Vagina (tissue), 2 donors: ENCODE results near the gene ZER1. TPM values are rescaled to one million over a fixed set of nuclear protein-coding genes. Genes with fewer than 3 reads are reported as not detected.
A peak's percentile ranks its signal among the peaks of the same experiment; 100 is the strongest.
"Not testable (repeated sequence)": the region's sequence is repeated elsewhere in the genome, so short reads cannot be mapped to it uniquely, and the experiment has no call there.

Experiments
- DNase-seq, 2 donors: peaks; one replicate each; pipeline ENCODE4 v3.0.0-alpha.2; 2017; ENCODE audit errors: extremely low spot score in 2 of 2
- H3K27ac ChIP-seq: fragments of 200-600 bp; sonication (generic); one replicate; pipeline ENCODE4 v1.5.1; 2019
- H3K27me3 ChIP-seq: fragments of 200-600 bp; sonication (generic); one replicate; pipeline ENCODE4 v1.5.1; 2019
- H3K36me3 ChIP-seq, 2 donors: fragments of 200-600 bp; sonication (generic); one replicate each; pipeline ENCODE4 v1.5.1; 2017 to 2019
- H3K4me1 ChIP-seq: fragments of 200-600 bp; sonication (generic); one replicate; pipeline ENCODE4 v1.5.1; 2019
- H3K4me3 ChIP-seq, 2 donors: fragments of 200-600 bp; sonication (generic); 1 replicate in 1 of 2; 2 replicates in 1 of 2; pipeline ENCODE4 v1.5.1; 2016 to 2019
- H3K9me3 ChIP-seq: fragments of 200-600 bp; sonication (generic); one replicate; pipeline ENCODE4 v1.5.1; 2019
- CTCF ChIP-seq, 3 experiments: fragments of 450-650 bp in 2 of 3; fragments of 200-600 bp in 1 of 3; sonication (generic) in 1 of 3; IDR thresholded peaks; one replicate each; pipeline ENCODE4 v1.5.1; 2017 to 2019; ENCODE audit warnings: antibody characterized with exemption in 3 of 3, mild to moderate bottlenecking in 2 of 3, moderate library complexity in 2 of 3
- POLR2A ChIP-seq, 2 donors: fragments of 450-650 bp; IDR thresholded peaks; one replicate each; pipeline ENCODE4 v1.6.1; 2017; ENCODE audit warnings: antibody characterized with exemption in 2 of 2, mild to moderate bottlenecking in 2 of 2, moderate library complexity in 2 of 2
- POLR2AphosphoS5 ChIP-seq, 2 donors: sonication (generic); formaldehyde crosslinking; IDR thresholded peaks; one replicate each; pipeline ENCODE4 v1.9.0; 2017; ENCODE audit warnings: antibody characterized with exemption in 2 of 2, mild to moderate bottlenecking in 2 of 2, low read depth in 1 of 2; ENCODE audit not compliant: insufficient read depth in 1 of 2
- intact Hi-C: fragments of 100-400 bp; cut with DNase I; formaldehyde crosslinking; loops from one replicate; pipeline ENCODE4 v1.15.1; 2023
- total RNA-seq: library from RNA; depleted of rRNA; stranded (reverse); fragments of >200 nt; gene quantifications from one replicate; pipeline ENCODE4 v1.2.3, GENCODE V29; 2016

The ZER1 gene
- total RNA-seq, 1 donor from 2014 or later = 54.8 TPM

GRCh38 chr9:128807827-128808226 is 36.1 kb upstream of the ZER1 start:
- Histone ChIP-seq H3K4me3 (no peak overlapping the region), H3K27ac (no peak overlapping the region), H3K27me3 (no peaks in the 10 kb centered on the region), H3K4me1 (no peaks in the 10 kb centered on the region), H3K36me3 (peaks cover 0 to 44% of the 10 kb centered on the region in 2 donors), H3K9me3 (no peaks in the 10 kb centered on the region)
- no peak for TF ChIP-seq POLR2A (IDR thresholded peaks at IDR 0.05)
- TF ChIP-seq CTCF (IDR thresholded peaks at IDR 0.05) = no peak
- no peak for TF ChIP-seq POLR2AphosphoS5 (IDR thresholded peaks at IDR 0.05; ENCODE audit: insufficient read depth in 1 of 2, low read depth in 1 of 2)
- intact Hi-C loops = no loop called here
- DNase-seq = no peak

DNA sequence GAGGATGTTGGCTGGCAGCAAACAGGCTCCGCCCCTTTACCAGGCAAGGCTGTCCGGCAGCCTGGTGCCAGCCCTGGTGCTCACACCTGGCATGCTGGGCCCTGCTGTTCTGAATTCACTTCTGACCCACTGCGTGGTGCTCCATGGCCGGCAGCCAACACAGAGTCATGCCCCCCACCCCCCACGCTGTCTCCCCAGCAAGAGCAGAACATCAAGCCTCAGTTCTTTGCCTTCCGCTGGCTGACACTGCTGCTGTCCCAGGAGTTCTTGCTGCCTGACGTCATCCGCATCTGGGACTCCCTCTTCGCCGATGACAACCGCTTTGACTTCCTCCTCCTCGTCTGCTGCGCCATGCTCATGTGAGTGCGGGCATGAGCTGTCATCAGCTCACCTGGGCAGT is 33.9 kb upstream of the ZER1 start:
- DNase-seq = peak in 1 of 2 donors; percentile 90
- no peak overlapping the region for H3K27ac ChIP-seq
- H3K27me3 ChIP-seq = no peaks in the 10 kb centered on the region
- TF ChIP-seq POLR2AphosphoS5 (IDR thresholded peaks at IDR 0.05; ENCODE audit: insufficient read depth in 1 of 2, low read depth in 1 of 2) (no peak), POLR2A (IDR thresholded peaks at IDR 0.05) (no peak), CTCF (IDR thresholded peaks at IDR 0.05) (no peak)
- peaks cover 0 to 55% of the 10 kb centered on the region in 2 donors for H3K36me3 ChIP-seq
- no peaks in the 10 kb centered on the region for H3K4me1 ChIP-seq
- no peak overlapping the region for H3K4me3 ChIP-seq
- no peaks in the 10 kb centered on the region for H3K9me3 ChIP-seq
- intact Hi-C loops = no loop called here

- H3K36me3 ChIP-seq = peaks cover 0 to 75% of the 10 kb centered on the region in 2 donors
Measured at GRCh38 chr9:128802482-128802881, 30.8 kb upstream of the ZER1 start.

GRCh38 chr9:128800061-128800460 is 28.3 kb upstream of the ZER1 start:
- Histone ChIP-seq H3K27ac (no peak overlapping the region), H3K4me1 (no peaks in the 10 kb centered on the region), H3K9me3 (no peaks in the 10 kb centered on the region), H3K36me3 (peaks cover 0 to 70% of the 10 kb centered on the region in 2 donors), H3K27me3 (no peaks in the 10 kb centered on the region), H3K4me3 (no peak overlapping the region)
- TF ChIP-seq POLR2A (IDR thresholded peaks at IDR 0.05) (no peak), POLR2AphosphoS5 (IDR thresholded peaks at IDR 0.05; ENCODE audit: insufficient read depth in 1 of 2, low read depth in 1 of 2) (no peak), CTCF (IDR thresholded peaks at IDR 0.05) (no peak)
- no peak for DNase-seq
- intact Hi-C loops = no loop called here

More at GRCh38 chr9:128802482-128802881, 30.8 kb upstream of the ZER1 start:
- intact Hi-C loops = no loop called here
- DNase-seq = no peak
- H3K4me3 ChIP-seq = no peak overlapping the region
- no peak overlapping the region for H3K27ac ChIP-seq
- TF ChIP-seq POLR2AphosphoS5 (IDR thresholded peaks at IDR 0.05; ENCODE audit: insufficient read depth in 1 of 2, low read depth in 1 of 2) (no peak), POLR2A (IDR thresholded peaks at IDR 0.05) (no peak), CTCF (IDR thresholded peaks at IDR 0.05) (no peak)
- no peaks in the 10 kb centered on the region for H3K4me1 ChIP-seq
- no peaks in the 10 kb centered on the region for H3K9me3 ChIP-seq
- no peaks in the 10 kb centered on the region for H3K27me3 ChIP-seq

DNA sequence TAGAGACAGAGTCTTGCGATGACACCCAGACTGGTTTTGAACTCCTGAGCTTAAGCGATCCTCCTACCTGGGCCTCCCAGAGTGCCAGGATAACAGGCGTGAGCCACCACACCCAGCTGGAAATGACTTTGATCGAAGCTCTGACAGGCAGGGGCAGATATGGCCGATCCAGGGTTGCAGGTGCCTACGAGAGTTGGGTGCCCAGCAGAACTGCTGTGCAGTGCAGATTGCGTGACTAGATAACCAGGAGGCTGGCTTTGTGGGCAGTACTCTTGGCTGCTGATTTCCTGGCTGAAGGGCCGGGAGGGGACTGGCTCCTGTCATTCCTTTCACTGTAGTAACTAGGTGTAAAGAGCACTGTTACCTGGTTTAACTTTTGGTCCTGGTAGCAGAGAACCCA is 27.2 kb upstream of the ZER1 start:
- Histone ChIP-seq H3K4me1 (no peaks in the 10 kb centered on the region), H3K36me3 (peaks cover 0 to 64% of the 10 kb centered on the region in 2 donors), H3K27ac (no peak overlapping the region), H3K9me3 (no peaks in the 10 kb centered on the region), H3K4me3 (no peak overlapping the region), H3K27me3 (no peaks in the 10 kb centered on the region)
- DNase-seq = no peak
- intact Hi-C loops = no loop called here
- no peak for TF ChIP-seq POLR2A (IDR thresholded peaks at IDR 0.05)
- no peak for TF ChIP-seq POLR2AphosphoS5 (IDR thresholded peaks at IDR 0.05; ENCODE audit: insufficient read depth in 1 of 2, low read depth in 1 of 2)
- TF ChIP-seq CTCF (IDR thresholded peaks at IDR 0.05) = no peak

DNA sequence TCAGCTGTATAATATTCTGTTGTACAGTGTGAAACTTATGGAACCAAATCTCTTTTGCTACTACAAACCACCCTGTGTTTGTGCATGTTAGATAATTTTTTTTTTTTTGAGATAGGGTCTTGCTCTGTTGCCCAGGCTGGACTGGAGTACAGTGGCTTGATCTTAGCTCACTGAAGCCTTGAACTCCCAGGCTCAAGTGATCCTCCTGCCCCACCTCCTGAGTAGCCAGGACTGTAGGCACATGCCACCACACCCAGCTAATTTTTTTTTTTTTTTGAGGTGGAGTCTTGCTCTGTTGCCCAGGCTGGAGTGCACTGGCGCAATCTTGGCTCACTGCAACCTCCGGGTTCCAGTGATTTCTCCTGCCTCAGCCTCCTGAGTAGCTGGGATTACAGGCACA is 23.2 kb upstream of the ZER1 start:
- H3K9me3 ChIP-seq, H3K4me3 ChIP-seq, DNase-seq, H3K4me1 ChIP-seq, H3K27ac ChIP-seq, H3K27me3 ChIP-seq, intact Hi-C loops: not testable (repeated sequence)
- H3K36me3 ChIP-seq = peaks cover 0 to 71% of the 10 kb centered on the region in 2 donors
